Vagina (tissue), 2 donors: ENCODE results near the gene FGF6.

Experiments
- POLR2A ChIP-seq, 2 donors: fragments of 450-650 bp; IDR thresholded peaks; one replicate each; pipeline ENCODE4 v1.6.1; 2017; ENCODE audit warnings: antibody characterized with exemption in 2 of 2, mild to moderate bottlenecking in 2 of 2, moderate library complexity in 2 of 2
- POLR2AphosphoS5 ChIP-seq, 2 donors: sonication (generic); formaldehyde crosslinking; IDR thresholded peaks; one replicate each; pipeline ENCODE4 v1.9.0; 2017; ENCODE audit warnings: antibody characterized with exemption in 2 of 2, mild to moderate bottlenecking in 2 of 2, low read depth in 1 of 2; ENCODE audit not compliant: insufficient read depth in 1 of 2
- TF ChIP-seq, protein P1 (sequence below), 3 experiments: fragments of 450-650 bp in 2 of 3; fragments of 200-600 bp in 1 of 3; sonication (generic) in 1 of 3; IDR thresholded peaks; one replicate each; pipeline ENCODE4 v1.5.1; 2017 to 2019; ENCODE audit warnings: antibody characterized with exemption in 3 of 3, mild to moderate bottlenecking in 2 of 3, moderate library complexity in 2 of 3

DNA sequence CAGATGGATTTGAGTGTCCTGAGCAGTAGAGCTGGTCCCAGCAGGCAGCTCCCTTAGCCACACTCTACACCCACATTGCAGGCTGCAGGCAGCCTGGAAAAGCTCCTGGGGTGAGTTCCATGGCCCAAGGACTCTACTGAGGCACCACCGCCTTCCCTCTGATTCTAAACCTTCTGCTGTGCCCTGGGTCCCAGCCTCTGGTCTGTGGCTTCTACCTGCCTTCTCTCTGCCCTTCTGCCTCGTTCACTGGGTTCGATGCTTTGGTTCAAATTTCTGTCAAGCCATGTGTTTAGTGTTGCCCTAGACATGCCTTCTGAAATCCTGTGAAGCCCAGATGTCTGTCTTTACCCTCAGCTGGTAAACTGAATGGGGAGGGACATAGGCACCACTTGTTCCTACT is 1.5 kb upstream of the FGF6 start:
- TF ChIP-seq, protein P1, sequence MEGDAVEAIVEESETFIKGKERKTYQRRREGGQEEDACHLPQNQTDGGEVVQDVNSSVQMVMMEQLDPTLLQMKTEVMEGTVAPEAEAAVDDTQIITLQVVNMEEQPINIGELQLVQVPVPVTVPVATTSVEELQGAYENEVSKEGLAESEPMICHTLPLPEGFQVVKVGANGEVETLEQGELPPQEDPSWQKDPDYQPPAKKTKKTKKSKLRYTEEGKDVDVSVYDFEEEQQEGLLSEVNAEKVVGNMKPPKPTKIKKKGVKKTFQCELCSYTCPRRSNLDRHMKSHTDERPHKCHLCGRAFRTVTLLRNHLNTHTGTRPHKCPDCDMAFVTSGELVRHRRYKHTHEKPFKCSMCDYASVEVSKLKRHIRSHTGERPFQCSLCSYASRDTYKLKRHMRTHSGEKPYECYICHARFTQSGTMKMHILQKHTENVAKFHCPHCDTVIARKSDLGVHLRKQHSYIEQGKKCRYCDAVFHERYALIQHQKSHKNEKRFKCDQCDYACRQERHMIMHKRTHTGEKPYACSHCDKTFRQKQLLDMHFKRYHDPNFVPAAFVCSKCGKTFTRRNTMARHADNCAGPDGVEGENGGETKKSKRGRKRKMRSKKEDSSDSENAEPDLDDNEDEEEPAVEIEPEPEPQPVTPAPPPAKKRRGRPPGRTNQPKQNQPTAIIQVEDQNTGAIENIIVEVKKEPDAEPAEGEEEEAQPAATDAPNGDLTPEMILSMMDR (IDR thresholded peaks at IDR 0.05), result no peak
- TF ChIP-seq POLR2A (IDR thresholded peaks at IDR 0.05), result no peak
- TF ChIP-seq POLR2AphosphoS5 (IDR thresholded peaks at IDR 0.05; ENCODE audit: insufficient read depth in 1 of 2, low read depth in 1 of 2), result no peak
